ENCODE results near the gene NTRK1.

The NTRK1 gene

GRCh38 chr1:156853761-156854160, 6.9 kb upstream of the NTRK1 start:
- Histone ChIP-seq H3K27me3 (ENCODE audit: insufficient read depth, low read length) (peaks cover 9% of the 10 kb centered on the region; the same call in 1 of the 2 replicates), H3K9me3 (ENCODE audit: low read length) (no peaks in the 10 kb centered on the region), H2AFZ (ENCODE audit: low read length) (no peak overlapping the region), H3K4me3 (ENCODE audit: low read depth, low read length, poor library complexity, severe bottlenecking) (no peak overlapping the region), H3K4me2 (ENCODE audit: low read length) (no peak overlapping the region), H3K27ac (ENCODE audit: low read depth, low read length, poor library complexity, severe bottlenecking) (no peak overlapping the region), H3F3A (ENCODE audit: insufficient read depth, low read length) (no peaks in the 10 kb centered on the region), H3K79me2 (ENCODE audit: insufficient read depth, low read length) (no peaks in the 10 kb centered on the region), H3K9me2 (ENCODE audit: low read depth, low read length) (no peaks in the 10 kb centered on the region), H3K9ac (ENCODE audit: low read length) (no peak overlapping the region), H4K20me1 (ENCODE audit: insufficient read depth, low read length) (no peaks in the 10 kb centered on the region), H3K4me1 (ENCODE audit: insufficient read depth, low read length, severe bottlenecking) (no peaks in the 10 kb centered on the region), H3K36me3 (ENCODE audit: insufficient read depth, low read length) (no peaks in the 10 kb centered on the region)
- TF ChIP-seq CTCF (IDR thresholded peaks at IDR 0.05; ENCODE audit: low read length) (no peak), EZH2 (IDR thresholded peaks at IDR 0.05; ENCODE audit: borderline replicate concordance, low read length) (no peak)

GRCh38 chr1:156854634-156855033, 6.0 kb upstream of the NTRK1 start:
- Histone ChIP-seq H3K27me3 (ENCODE audit: insufficient read depth, low read length) (peaks cover 9% of the 10 kb centered on the region; the same call in 1 of the 2 replicates), H3F3A (ENCODE audit: insufficient read depth, low read length) (no peaks in the 10 kb centered on the region), H3K9me2 (ENCODE audit: low read depth, low read length) (no peaks in the 10 kb centered on the region), H3K4me2 (ENCODE audit: low read length) (no peak overlapping the region), H3K27ac (ENCODE audit: low read depth, low read length, poor library complexity, severe bottlenecking) (no peak overlapping the region), H3K4me3 (ENCODE audit: low read depth, low read length, poor library complexity, severe bottlenecking) (no peak overlapping the region), H3K79me2 (ENCODE audit: insufficient read depth, low read length) (no peaks in the 10 kb centered on the region), H3K4me1 (ENCODE audit: insufficient read depth, low read length, severe bottlenecking) (no peaks in the 10 kb centered on the region), H4K20me1 (ENCODE audit: insufficient read depth, low read length) (no peaks in the 10 kb centered on the region), H2AFZ (ENCODE audit: low read length) (no peak overlapping the region), H3K9me3 (ENCODE audit: low read length) (no peaks in the 10 kb centered on the region), H3K9ac (ENCODE audit: low read length) (no peak overlapping the region), H3K36me3 (ENCODE audit: insufficient read depth, low read length) (no peaks in the 10 kb centered on the region)
- TF ChIP-seq CTCF (IDR thresholded peaks at IDR 0.05; ENCODE audit: low read length): no peak
- no peak for TF ChIP-seq EZH2 (IDR thresholded peaks at IDR 0.05; ENCODE audit: borderline replicate concordance, low read length)

- no peaks in the 10 kb centered on the region for H3K9me2 ChIP-seq (ENCODE audit: low read depth, low read length)
- H3K4me1 ChIP-seq (ENCODE audit: insufficient read depth, low read length, severe bottlenecking): peaks cover 5% of the 10 kb centered on the region
- no peaks in the 10 kb centered on the region for H3K79me2 ChIP-seq (ENCODE audit: insufficient read depth, low read length)
- no peak overlapping the region for H3K4me2 ChIP-seq (ENCODE audit: low read length)
- no peak overlapping the region for H3K9ac ChIP-seq (ENCODE audit: low read length)
- H3F3A ChIP-seq (ENCODE audit: insufficient read depth, low read length): no peaks in the 10 kb centered on the region
- no peak overlapping the region for H2AFZ ChIP-seq (ENCODE audit: low read length)
- no peaks in the 10 kb centered on the region for H3K36me3 ChIP-seq (ENCODE audit: insufficient read depth, low read length)
- no peak overlapping the region for H3K27ac ChIP-seq (ENCODE audit: low read depth, low read length, poor library complexity, severe bottlenecking)
- H3K27me3 ChIP-seq (ENCODE audit: insufficient read depth, low read length): peaks cover 5% of the 10 kb centered on the region; the same call in 1 of the 2 replicates
- TF ChIP-seq CTCF (IDR thresholded peaks at IDR 0.05; ENCODE audit: low read length) (no peak), EZH2 (IDR thresholded peaks at IDR 0.05; ENCODE audit: borderline replicate concordance, low read length) (no peak)
- no peak overlapping the region for H3K4me3 ChIP-seq (ENCODE audit: low read depth, low read length, poor library complexity, severe bottlenecking)
- H3K9me3 ChIP-seq (ENCODE audit: low read length): no peaks in the 10 kb centered on the region
- no peaks in the 10 kb centered on the region for H4K20me1 ChIP-seq (ENCODE audit: insufficient read depth, low read length)
These were observed 4.3 kb upstream of the NTRK1 start for GRCh38 chr1:156856282-156856785.
